DND-41 (cell line): ENCODE results near the gene CPSF4L.
"Not testable (repeated sequence)": the region's sequence is repeated elsewhere in the genome, so short reads cannot be mapped to it uniquely, and the experiment has no call there.

Source experiments
- ATAC-seq: fragments of 200-7000 bp; cut with Tn5 transposase; 3 replicates; pipeline ENCODE4 v1.9.1; 2021; ENCODE audit warnings: low read depth; ENCODE audit not compliant: insufficient read depth
- DNase-seq: peaks from one replicate; pipeline ENCODE4 v3.0.0-alpha.2; 2020
- H2AFZ ChIP-seq: 2 replicates; pipeline ENCODE4 v1.6.0; 2012; ENCODE audit warnings: low read depth, low read length
- H3K27ac ChIP-seq: 2 replicates; pipeline ENCODE4 v1.5.1; 2012; ENCODE audit warnings: low read length, inconsistent platforms
- H3K27me3 ChIP-seq: fragments of 200-600 bp; sonication (generic); 2 replicates; pipeline ENCODE4 v1.6.0; 2012; ENCODE audit warnings: low read length, mild to moderate bottlenecking, inconsistent platforms; ENCODE audit not compliant: insufficient read depth, poor library complexity
- H3K36me3 ChIP-seq: 2 replicates; pipeline ENCODE4 v1.5.1; 2012; ENCODE audit warnings: low read length, inconsistent platforms; ENCODE audit not compliant: insufficient read depth
- H3K4me1 ChIP-seq: 2 replicates; pipeline ENCODE4 v1.5.1; 2012; ENCODE audit warnings: mild to moderate bottlenecking, low read length; ENCODE audit not compliant: insufficient read depth
- H3K4me2 ChIP-seq: 2 replicates; pipeline ENCODE4 v1.6.0; 2012; ENCODE audit warnings: mild to moderate bottlenecking, moderate library complexity, low read length, inconsistent platforms; ENCODE audit not compliant: insufficient read depth
- H3K4me3 ChIP-seq, 2 experiments: fragments of 200-600 bp in 1 of 2; shearing (Covaris generic) in 1 of 2; 2 replicates each; pipeline ENCODE4 v1.5.1; 2012 to 2016; ENCODE audit warnings: inconsistent platforms in 2 of 2, low read length in 2 of 2, mild to moderate bottlenecking in 2 of 2, low read depth in 1 of 2, moderate library complexity in 1 of 2
- H3K79me2 ChIP-seq: 2 replicates; pipeline ENCODE4 v1.6.0; 2012; ENCODE audit warnings: low read length, inconsistent platforms; ENCODE audit not compliant: insufficient read depth
- H3K9ac ChIP-seq: 2 replicates; pipeline ENCODE4 v1.6.0; 2012; ENCODE audit warnings: low read depth, mild to moderate bottlenecking, inconsistent platforms, low read length, moderate library complexity
- H3K9me3 ChIP-seq: 2 replicates; pipeline ENCODE4 v1.5.1; 2012; ENCODE audit warnings: low read length, moderate library complexity, mild to moderate bottlenecking, inconsistent platforms; ENCODE audit not compliant: insufficient read depth, severe bottlenecking
- H4K20me1 ChIP-seq: 2 replicates; pipeline ENCODE4 v1.6.0; 2012; ENCODE audit warnings: low read length; ENCODE audit not compliant: insufficient read depth
- EZH2 ChIP-seq: IDR thresholded peaks from 3 replicates; pipeline ENCODE4 v1.6.1; 2012; ENCODE audit warnings: borderline replicate concordance, low read depth, mild to moderate bottlenecking, moderate library complexity, low read length, inconsistent platforms; ENCODE audit not compliant: severe bottlenecking
- TF ChIP-seq, protein P1 (sequence below): IDR thresholded peaks from 2 replicates; pipeline ENCODE4 v1.5.1; 2012; ENCODE audit warnings: borderline replicate concordance, low read length, moderate library complexity, mild to moderate bottlenecking; ENCODE audit not compliant: poor library complexity, severe bottlenecking; ENCODE audit errors: extremely low read depth

The CPSF4L gene

DNA sequence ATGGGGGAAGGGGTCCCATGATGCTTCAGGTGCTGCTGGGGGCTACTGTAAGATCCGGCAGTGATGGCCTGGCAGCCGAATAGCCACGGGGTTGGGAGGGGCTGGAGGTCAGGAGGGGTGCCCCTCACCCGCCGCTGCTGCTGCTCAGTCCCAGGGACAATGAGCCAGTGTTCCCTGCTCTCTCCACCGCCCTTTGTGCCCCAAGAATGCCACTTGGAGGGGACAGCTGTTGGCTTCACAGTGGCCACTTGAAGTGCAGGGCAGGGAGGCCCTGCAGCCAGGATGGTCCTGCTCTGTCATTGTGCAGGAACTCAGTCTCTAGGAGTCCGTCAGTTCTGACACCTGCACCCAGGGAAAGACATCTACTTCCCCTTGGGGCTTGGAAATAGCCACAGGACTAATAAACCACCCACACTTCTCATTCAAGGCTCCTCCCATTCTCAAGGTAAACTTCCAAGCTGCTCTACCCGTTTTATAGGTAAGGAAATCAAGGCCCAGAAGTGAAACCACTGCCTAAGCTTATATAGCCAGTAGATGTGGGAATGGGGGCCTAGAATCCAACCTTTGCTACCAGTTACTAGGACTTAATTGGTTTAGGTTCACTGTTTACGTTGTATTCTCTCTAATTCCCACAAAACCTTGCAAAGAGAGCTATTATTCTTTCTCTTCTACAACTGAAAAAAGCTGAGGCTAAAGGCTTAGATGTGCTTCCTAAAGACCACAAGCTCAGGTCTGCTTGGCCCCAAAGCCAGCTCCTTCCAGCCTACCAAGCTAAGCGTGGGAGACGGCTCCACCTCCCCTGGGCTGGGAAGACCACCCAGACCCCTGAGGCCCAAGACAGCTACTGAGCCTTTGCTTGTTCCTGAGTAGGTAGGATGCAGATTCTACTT, 6.2 kb upstream of the CPSF4L start:
- Histone ChIP-seq H3K9me3 (no peaks in the 10 kb centered on the region), H2AFZ (no peak overlapping the region), H3K4me1 (no peaks in the 10 kb centered on the region), H3K4me2 (no peak overlapping the region), H4K20me1 (no peaks in the 10 kb centered on the region), H3K27me3 (no peaks in the 10 kb centered on the region), H3K27ac (no peak overlapping the region), H3K79me2 (no peaks in the 10 kb centered on the region), H3K9ac (no peak overlapping the region), H3K36me3 (no peaks in the 10 kb centered on the region), H3K4me3 (no peak overlapping the region)
- no peak for ATAC-seq
- no peak for TF ChIP-seq EZH2
- TF ChIP-seq, protein P1, sequence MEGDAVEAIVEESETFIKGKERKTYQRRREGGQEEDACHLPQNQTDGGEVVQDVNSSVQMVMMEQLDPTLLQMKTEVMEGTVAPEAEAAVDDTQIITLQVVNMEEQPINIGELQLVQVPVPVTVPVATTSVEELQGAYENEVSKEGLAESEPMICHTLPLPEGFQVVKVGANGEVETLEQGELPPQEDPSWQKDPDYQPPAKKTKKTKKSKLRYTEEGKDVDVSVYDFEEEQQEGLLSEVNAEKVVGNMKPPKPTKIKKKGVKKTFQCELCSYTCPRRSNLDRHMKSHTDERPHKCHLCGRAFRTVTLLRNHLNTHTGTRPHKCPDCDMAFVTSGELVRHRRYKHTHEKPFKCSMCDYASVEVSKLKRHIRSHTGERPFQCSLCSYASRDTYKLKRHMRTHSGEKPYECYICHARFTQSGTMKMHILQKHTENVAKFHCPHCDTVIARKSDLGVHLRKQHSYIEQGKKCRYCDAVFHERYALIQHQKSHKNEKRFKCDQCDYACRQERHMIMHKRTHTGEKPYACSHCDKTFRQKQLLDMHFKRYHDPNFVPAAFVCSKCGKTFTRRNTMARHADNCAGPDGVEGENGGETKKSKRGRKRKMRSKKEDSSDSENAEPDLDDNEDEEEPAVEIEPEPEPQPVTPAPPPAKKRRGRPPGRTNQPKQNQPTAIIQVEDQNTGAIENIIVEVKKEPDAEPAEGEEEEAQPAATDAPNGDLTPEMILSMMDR, result no peak
- no peak for DNase-seq

DNA sequence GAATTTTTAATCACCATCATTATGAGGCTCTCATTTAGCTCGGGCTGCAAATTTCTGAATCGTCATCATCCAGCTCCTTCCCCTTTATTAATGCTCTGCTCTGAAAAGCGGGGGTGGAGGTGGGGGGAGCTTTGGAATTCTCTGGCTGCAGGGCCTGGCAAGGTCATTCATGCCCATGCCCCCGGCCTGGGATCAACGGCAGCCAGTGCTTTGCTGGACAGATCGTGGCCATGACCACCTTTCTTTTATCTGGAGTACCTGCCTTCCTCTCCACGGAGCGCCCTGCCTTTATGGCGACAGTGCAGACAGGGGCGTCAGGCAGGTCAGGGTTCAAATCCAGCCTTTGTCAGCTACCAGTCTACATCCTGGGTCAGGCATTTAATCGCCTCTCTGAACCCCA, 5.1 kb upstream of the CPSF4L start:
- H3K4me3 ChIP-seq, result no peak overlapping the region
- H4K20me1 ChIP-seq, result no peaks in the 10 kb centered on the region
- no peaks in the 10 kb centered on the region for H3K36me3 ChIP-seq
- no peaks in the 10 kb centered on the region for H3K79me2 ChIP-seq
- H3K27ac ChIP-seq, result no peak overlapping the region
- no peaks in the 10 kb centered on the region for H3K9me3 ChIP-seq
- H3K27me3 ChIP-seq, result no peaks in the 10 kb centered on the region
- no peaks in the 10 kb centered on the region for H3K4me1 ChIP-seq
- no peak overlapping the region for H2AFZ ChIP-seq
- DNase-seq (no peak), ATAC-seq (no peak)
- H3K9ac ChIP-seq, result no peak overlapping the region
- TF ChIP-seq, protein P1, result no peak
- no peak for TF ChIP-seq EZH2
- no peak overlapping the region for H3K4me2 ChIP-seq

DNA sequence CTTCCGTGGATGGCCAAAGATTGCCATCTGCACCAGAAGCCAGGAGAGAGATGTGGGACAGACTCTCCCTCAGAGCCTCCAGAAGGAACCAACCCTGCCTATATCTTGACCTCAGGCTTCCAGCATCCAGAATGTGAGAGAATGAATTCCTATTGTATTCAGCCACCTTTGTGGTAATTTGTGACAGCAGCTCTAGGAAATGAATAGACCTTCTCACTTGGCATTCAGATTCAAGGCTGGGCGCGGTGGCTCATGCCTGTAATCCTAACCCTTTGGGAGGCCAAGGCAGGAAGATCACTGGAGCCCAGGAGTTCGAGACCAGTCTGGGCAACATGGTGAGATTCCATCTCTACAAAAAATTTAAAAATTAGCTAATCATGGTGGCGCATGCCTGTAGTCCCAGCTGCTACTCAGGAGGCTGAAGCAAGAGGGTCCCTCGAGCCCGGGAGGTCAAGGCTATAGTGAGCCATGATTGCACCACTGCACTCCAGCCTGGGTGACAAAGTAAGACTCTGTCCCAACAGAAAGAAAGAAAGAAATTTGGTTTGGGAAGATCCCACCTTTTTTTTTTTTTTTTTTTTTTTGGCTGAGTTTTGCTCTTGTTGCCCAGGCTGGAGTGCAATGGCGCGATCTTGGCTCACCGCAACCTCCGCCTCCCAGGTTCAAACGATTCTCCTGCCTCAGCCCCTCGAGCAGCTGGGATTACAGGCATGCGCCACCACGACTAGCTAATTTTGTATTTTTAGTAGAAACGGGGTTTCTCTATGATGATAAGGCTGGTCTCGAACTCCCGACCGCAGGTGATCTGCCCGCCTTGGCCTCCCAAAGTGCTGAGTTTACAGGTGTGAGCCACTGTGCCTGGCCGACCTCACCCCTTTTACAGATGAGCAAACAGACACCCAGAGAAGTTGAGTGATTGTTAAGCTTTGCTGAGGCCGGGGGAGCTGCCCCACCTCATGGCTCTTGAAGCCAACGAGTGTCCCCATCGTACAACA, 4.3 kb upstream of the CPSF4L start:
- no peaks in the 10 kb centered on the region for H3K27me3 ChIP-seq
- no peak overlapping the region for H3K4me2 ChIP-seq
- H3K9ac ChIP-seq, result no peak overlapping the region
- no peaks in the 10 kb centered on the region for H3K79me2 ChIP-seq
- H4K20me1 ChIP-seq, result no peaks in the 10 kb centered on the region
- DNase-seq, result no peak
- no peak for ATAC-seq
- H2AFZ ChIP-seq, result no peak overlapping the region
- no peaks in the 10 kb centered on the region for H3K36me3 ChIP-seq
- no peak overlapping the region for H3K27ac ChIP-seq
- no peaks in the 10 kb centered on the region for H3K4me1 ChIP-seq
- H3K9me3 ChIP-seq, result no peaks in the 10 kb centered on the region
- H3K4me3 ChIP-seq, result no peak overlapping the region
- TF ChIP-seq, protein P1, result no peak
- no peak for TF ChIP-seq EZH2

DNA sequence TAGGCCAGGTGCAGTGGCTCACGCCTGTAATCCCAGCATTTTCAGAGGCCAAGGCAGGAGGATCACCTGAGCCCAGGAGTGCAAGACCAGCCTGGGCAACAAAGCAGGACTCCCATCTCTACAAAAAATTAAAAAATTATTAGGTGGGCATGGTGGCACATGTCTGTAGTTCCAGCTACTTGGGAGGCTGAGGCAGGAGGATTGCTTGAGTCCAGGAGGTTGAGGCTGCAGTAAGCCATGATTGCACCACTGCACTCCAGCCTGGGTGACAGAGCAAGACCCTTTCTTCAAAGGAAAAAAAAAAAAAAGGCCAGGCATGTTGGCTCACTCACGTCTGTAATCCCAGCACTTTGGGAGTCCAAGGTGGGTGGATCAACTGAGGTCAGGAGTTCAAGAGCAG, 2.8 kb upstream of the CPSF4L start:
- ATAC-seq, H3K4me1 ChIP-seq, H3K27me3 ChIP-seq, H3K9ac ChIP-seq, DNase-seq, H3K4me2 ChIP-seq, H3K36me3 ChIP-seq, H3K79me2 ChIP-seq, H2AFZ ChIP-seq, H4K20me1 ChIP-seq, H3K27ac ChIP-seq, H3K4me3 ChIP-seq, H3K9me3 ChIP-seq: not testable (repeated sequence)
